ENCODE data around the gene ABCC4.

GRCh38 chr13:95300625-95301182 lies 547 bp downstream of the ABCC4 start:
- TF ChIP-seq EZH2 (IDR thresholded peaks at IDR 0.05; ENCODE audit: low read length, unreplicated experiment), result no peak
- no peak for TF ChIP-seq EZH2phosphoT487 (IDR thresholded peaks at IDR 0.05; ENCODE audit: borderline replicate concordance, low read length)
- TF ChIP-seq CTCF (conservative IDR thresholded peaks at IDR 0.05; ENCODE audit: low read depth, low read length), result no peak

Measured in PC-3 (cell line).